GM19025 (cell line): ENCODE data around the gene MCL1.
"Not testable (repeated sequence)": the region's sequence is repeated elsewhere in the genome, so short reads cannot be mapped to it uniquely, and the experiment has no call there.

ENCODE experiments used
- ATAC-seq: cut with Tn5 transposase; IDR thresholded peaks from one replicate; pipeline ENCODE4 v1.9.1; 2021; ENCODE audit warnings: mild to moderate bottlenecking, low read depth, moderate library complexity; ENCODE audit not compliant: unreplicated experiment

Gene MCL1

DNA sequence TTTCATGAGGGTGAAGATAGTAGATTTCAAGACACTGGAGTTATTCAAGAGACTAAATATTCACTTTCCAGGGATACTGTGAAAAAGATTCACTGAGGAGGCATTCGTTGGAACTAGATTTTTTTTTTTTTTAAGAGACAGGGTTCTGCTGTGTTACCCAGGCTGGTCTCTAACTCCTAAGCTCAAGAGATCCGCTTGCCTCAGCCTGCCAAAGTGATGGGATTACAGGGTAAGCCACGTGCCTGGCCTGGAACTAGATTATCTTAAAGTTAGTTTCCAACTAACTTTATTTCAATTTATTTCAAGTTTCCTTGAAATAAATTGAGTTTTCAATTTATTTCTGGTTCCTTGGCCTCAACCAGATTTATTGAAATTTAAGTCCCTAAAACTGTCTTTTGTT lies 24.3 kb upstream of the MCL1 start:
- no peak for ATAC-seq

GRCh38 chr1:150602372-150602771 lies 23.0 kb upstream of the MCL1 start:
- ATAC-seq: not testable (repeated sequence)

DNA sequence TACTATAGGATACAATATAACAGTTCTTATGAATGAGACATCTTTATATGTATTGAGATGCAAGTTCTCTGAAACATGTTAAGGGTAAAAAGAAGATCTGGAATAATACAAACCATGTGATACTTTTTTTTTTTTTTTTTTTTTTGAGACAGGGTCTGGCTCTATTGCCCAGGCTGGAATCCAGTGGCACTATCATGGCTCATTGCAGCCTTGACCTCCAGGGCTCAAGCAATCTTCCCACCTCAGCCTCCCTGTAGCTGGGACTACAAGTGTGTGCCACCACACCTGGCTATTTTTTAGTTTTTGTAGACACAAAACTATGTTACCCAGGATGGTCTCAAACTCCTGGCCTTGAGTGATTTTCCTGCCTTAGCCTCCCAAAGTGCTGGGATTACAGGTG lies 22.1 kb upstream of the MCL1 start:
- ATAC-seq: no peak

DNA sequence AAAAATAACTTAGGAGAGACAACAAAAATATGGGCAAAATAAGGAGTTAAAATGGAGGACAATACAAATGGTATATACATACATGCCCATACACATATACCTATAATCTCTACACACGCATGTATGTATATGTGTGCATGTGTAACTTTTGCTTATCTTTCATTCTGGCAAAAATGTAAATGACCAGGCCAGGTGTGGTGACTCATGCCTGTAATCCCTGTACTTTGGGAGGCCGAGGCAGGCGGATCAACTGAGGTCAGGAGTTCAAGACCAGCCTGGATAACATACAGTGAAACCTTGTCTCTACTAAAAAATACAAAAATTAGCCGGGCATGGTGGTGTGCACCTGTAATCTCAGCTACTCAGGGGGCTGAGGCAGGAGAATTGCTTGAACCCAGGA lies 18.9 kb upstream of the MCL1 start:
- ATAC-seq: not testable (repeated sequence)

DNA sequence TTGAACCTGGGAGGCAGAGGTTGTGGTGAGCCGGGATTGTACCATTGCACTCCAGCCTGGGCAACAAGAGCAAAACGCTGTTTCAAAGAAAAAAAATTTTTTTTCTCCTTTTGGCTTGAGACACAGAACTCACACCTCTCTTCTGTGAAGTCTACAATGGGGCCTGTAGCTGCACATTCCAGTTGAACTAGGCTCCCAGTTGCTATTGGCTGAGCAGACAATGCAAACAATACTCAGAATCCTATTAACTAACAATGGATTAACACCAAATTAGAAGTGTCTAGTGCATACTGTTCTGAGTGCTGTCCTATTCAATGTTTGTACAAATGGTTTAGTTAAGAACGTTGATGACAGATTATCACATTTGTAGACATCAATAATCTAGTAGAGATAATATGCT lies 17.6 kb upstream of the MCL1 start:
- no peak for ATAC-seq

DNA sequence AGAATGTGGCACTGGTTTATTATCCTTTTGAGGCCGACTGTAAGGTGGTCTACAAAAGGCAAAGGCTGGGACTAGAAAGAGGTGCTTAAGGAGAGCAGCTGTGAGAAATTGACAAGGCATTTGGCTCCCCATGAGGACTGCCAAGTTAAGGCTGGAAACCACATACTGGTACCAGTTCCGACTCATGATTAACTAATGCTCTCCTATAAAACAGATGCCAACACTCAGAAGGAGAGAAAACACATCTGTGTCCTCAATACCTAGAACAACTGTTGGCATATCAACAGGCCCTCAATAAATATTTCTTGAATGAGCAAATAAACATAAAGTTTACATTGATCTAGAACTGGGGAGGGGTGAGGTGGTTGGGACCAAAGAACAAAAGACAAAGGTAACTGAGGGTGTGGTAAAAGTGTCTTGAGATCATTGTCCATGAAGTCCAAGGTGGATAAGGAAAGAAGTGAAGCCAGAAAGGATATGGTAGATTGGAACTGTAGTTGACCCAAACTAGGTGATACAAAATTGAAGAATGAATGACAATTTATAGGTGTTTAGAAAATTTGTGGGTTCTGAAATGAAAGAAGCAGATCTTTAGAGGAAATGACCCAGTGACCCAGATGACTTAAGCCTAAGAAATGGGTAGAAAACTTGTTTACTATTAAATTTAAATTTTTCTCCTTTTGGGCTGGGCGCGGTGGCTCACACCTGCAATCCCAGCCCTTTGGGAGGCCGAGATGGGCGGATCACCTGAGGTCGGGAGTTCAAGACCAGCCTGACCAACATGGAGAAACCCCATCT lies 16.9 kb upstream of the MCL1 start:
- no peak for ATAC-seq

DNA sequence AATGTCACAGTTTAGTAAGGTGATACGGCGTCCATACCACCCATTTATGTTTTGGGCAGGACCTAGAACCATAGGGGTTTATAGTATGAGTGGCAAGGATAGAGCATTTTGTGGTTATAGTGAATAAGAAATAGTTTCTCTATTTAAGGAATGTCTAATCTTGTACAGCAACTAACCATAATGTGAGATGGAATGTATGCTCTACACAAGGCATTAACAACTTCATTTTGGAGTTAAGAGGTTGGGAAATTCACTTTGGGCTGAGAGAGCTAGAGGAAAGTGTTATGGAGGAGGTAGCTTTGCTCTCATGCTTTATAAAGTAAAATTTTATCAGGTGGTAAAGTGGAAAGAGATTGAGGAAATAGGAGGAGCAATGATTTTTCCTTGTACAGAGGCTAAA lies 3.0 kb upstream of the MCL1 start:
- no peak for ATAC-seq

- ATAC-seq: not testable (repeated sequence)
Measured at GRCh38 chr1:150581962-150582361, 2.6 kb upstream of the MCL1 start.

DNA sequence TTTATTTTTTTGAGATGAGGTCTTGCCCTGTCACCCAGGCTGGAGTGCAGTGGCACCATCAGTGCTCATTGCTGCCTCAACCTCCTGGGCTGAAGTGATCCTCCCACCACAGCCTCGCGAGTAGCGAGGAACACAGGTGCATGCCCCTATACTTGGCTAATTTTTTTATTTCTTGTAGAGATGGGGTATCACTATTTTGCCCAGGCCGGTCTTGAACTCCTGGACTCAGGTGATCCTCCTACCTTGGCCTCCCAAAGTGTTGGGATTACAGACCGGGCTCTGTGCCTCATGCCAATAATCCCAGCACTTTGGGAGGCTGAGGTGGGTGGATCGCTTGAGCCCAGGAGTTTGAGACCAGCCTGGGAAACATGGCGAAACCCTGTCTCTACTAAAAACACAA lies 2.0 kb upstream of the MCL1 start:
- not testable (repeated sequence) for ATAC-seq

- not testable (repeated sequence) for ATAC-seq
Measured at GRCh38 chr1:150580966-150581365, 1.6 kb upstream of the MCL1 start.

- ATAC-seq: no peak
Measured at GRCh38 chr1:150579945-150580642, 684 bp upstream of the MCL1 start.

- no peak for ATAC-seq
Measured at GRCh38 chr1:150578272-150579109, 919 bp downstream of the MCL1 start.

GRCh38 chr1:150577557-150578271 lies 1.7 kb downstream of the MCL1 start:
- ATAC-seq: no peak

DNA sequence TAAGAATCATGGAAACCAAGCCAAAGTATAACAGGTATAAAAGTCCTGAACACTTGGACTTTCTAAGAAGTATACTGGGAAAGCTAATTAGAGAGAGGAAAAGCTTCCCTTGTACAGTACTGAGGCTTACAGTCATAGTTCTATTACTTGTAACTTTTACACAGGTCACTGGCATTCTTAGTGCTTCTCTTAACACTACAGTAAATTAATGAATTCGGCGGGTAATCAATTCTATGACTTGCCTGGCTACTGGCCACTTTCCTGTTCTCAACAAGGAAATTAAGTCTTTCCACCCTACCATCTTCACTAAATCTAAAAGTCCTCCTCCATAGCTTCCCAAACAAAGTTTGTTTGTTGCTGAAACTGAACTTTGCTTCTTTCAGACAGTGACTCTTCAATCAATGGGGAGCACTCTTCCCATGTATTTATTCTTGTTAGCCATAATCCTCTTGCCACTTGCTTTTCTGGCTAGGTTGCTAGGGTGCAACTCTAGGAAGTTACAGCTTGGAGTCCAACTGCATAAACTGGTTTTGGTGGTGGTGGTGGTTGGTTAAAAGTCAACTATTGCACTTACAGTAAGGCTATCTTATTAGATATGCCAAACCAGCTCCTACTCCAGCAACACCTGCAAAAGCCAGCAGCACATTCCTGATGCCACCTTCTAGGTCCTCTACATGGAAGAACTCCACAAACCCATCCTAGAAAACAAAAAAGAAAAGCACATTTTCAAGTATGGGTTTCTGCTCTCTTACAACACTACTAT lies 2.4 kb downstream of the MCL1 start:
- no peak for ATAC-seq

GRCh38 chr1:150576367-150576711 lies 3.1 kb downstream of the MCL1 start:
- no peak for ATAC-seq

GRCh38 chr1:150575518-150576366 lies 3.7 kb downstream of the MCL1 start:
- ATAC-seq: no peak

- ATAC-seq: no peak
Measured at GRCh38 chr1:150575072-150575489, 4.3 kb downstream of the MCL1 start.

- no peak for ATAC-seq
Measured at GRCh38 chr1:150574260-150575071, 4.9 kb downstream of the MCL1 start.
